ENCODE data around the gene TSEN54. TPM values are rescaled to one million over a fixed set of nuclear protein-coding genes. Genes with fewer than 3 reads are reported as not detected.

The TSEN54 gene
- total RNA-seq, 2 experiments from 2014 or later = 55.6 to 60.5 TPM

- no peak overlapping the region for H3K27ac Mint-ChIP-seq
- CTCF ChIA-PET = no interaction called here
Observed at GRCh38 chr17:75559958-75560533, 43.7 kb downstream of the TSEN54 start.

GRCh38 chr17:75561927-75562603, 45.7 kb downstream of the TSEN54 start:
- Mint-ChIP-seq H3K9me3 (no peaks in the 10 kb centered on the region), H3K4me3 (no peak overlapping the region), H3K4me1 (no peaks in the 10 kb centered on the region), H3K36me3 (ENCODE audit: low read depth) (no peaks in the 10 kb centered on the region), H3K27me3 (no peaks in the 10 kb centered on the region), H3K27ac (no peak overlapping the region)
- POLR2A ChIA-PET = interaction anchor here (1.2 kb wide), 1 partner anchor 46 kb away, joined by 3 read pairs; the partner anchor contains the start of gene TSEN54
- CTCF ChIA-PET = no interaction called here
- no peak for DNase-seq

More at GRCh38 chr17:75559958-75560533, 43.7 kb downstream of the TSEN54 start:
- Mint-ChIP-seq H3K36me3 (ENCODE audit: low read depth) (no peaks in the 10 kb centered on the region), H3K4me1 (no peaks in the 10 kb centered on the region), H3K4me3 (no peak overlapping the region), H3K27me3 (no peaks in the 10 kb centered on the region), H3K9me3 (no peaks in the 10 kb centered on the region)
- POLR2A ChIA-PET = no interaction called here
- DNase-seq = no peak

GRCh38 chr17:75563063-75563758, 46.9 kb downstream of the TSEN54 start:
- Mint-ChIP-seq H3K36me3 (ENCODE audit: low read depth) (no peaks in the 10 kb centered on the region), H3K4me3 (no peak overlapping the region), H3K4me1 (no peaks in the 10 kb centered on the region), H3K27ac (no peak overlapping the region), H3K9me3 (no peaks in the 10 kb centered on the region), H3K27me3 (no peaks in the 10 kb centered on the region)
- DNase-seq = no peak
- ChIA-PET CTCF (no interaction called here), POLR2A (no interaction called here)

- DNase-seq = no peak
- Mint-ChIP-seq H3K36me3 (ENCODE audit: low read depth) (no peaks in the 10 kb centered on the region), H3K9me3 (no peaks in the 10 kb centered on the region), H3K4me1 (no peaks in the 10 kb centered on the region), H3K27me3 (no peaks in the 10 kb centered on the region), H3K27ac (no peak overlapping the region), H3K4me3 (no peak overlapping the region)
- CTCF ChIA-PET = no interaction called here
- POLR2A ChIA-PET = no interaction called here
Observed at GRCh38 chr17:75564195-75564594, 47.9 kb downstream of the TSEN54 start.

DNA sequence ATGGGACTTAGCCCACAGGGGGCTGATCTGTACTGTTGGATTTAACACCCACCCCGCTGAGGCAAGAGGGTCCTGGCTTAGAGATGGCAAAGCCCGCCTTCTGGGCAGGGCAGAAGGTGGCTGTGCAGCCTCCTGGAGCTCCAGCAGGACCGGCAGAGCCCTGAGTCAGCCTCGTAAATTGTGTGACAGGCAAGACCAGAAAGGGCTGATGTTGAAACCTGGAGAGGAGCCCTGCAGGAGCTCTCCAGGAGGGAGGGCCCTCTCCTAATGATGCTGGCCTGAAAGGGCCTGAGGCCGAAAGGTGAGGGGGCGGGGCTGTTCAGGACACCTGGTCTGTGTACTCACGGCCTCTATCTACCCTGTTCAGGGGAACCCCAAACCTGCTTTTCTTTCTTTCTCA, 48.7 kb downstream of the TSEN54 start:
- no peaks in the 10 kb centered on the region for H3K27me3 Mint-ChIP-seq
- no peak for DNase-seq
- POLR2A ChIA-PET = no interaction called here
- no peaks in the 10 kb centered on the region for H3K4me1 Mint-ChIP-seq
- CTCF ChIA-PET = no interaction called here
- no peaks in the 10 kb centered on the region for H3K36me3 Mint-ChIP-seq (ENCODE audit: low read depth)
- H3K27ac Mint-ChIP-seq = no peak overlapping the region
- no peaks in the 10 kb centered on the region for H3K9me3 Mint-ChIP-seq
- H3K4me3 Mint-ChIP-seq = no peak overlapping the region

DNA sequence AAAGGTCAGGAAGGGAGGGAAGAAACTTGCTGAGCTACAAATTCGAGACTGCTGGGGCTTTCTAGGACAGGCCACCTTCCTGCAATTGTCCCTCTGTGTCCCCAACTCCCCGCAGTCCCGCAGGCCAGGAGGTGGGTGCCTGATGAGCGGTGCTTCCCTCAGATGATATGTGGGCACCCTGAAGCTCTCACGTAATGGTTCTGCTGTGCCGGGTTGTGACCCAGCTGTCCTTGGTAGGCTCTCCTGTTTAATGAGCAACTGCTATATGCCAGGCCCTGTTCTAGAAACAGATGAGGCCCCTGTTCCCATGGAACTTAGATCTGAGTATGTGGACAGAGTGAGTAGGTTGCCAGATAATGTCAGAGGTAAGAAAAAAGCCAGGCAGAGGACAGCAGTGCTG, 49.3 kb downstream of the TSEN54 start:
- ChIA-PET CTCF (no interaction called here), POLR2A (no interaction called here)
- H3K4me1 Mint-ChIP-seq = no peaks in the 10 kb centered on the region
- no peaks in the 10 kb centered on the region for H3K27me3 Mint-ChIP-seq
- no peaks in the 10 kb centered on the region for H3K36me3 Mint-ChIP-seq (ENCODE audit: low read depth)
- no peak overlapping the region for H3K27ac Mint-ChIP-seq
- no peak overlapping the region for H3K4me3 Mint-ChIP-seq
- DNase-seq = no peak
- no peaks in the 10 kb centered on the region for H3K9me3 Mint-ChIP-seq

DNA sequence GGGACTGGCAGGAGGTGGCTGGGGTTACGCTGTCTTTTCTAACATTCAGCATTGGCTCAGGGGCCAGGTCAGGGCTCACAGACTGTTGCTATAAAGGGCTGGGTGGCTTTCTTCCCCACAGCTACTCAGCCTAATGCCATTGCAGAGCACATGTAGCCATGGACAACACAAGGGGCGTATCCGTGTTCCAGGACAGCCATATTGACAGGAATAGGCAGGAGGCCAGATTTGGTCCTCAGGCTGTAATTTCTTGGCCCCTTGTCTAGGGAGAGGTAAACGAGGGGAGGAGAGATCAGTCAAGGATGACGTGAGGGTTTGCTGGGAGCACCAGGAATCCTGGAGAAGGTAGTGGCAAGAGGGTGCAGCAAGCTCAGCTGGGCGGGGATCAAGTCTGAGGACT, 50.1 kb downstream of the TSEN54 start:
- CTCF ChIA-PET = no interaction called here
- POLR2A ChIA-PET = no interaction called here
- no peak overlapping the region for H3K4me3 Mint-ChIP-seq
- H3K36me3 Mint-ChIP-seq (ENCODE audit: low read depth) = no peaks in the 10 kb centered on the region
- no peak overlapping the region for H3K27ac Mint-ChIP-seq
- H3K9me3 Mint-ChIP-seq = no peaks in the 10 kb centered on the region
- no peaks in the 10 kb centered on the region for H3K27me3 Mint-ChIP-seq
- H3K4me1 Mint-ChIP-seq = peaks cover 3% of the 10 kb centered on the region
- no peak for DNase-seq

- ChIA-PET POLR2A (no interaction called here), CTCF (interaction anchor here (0.6 kb wide), 1 partner anchor 53 kb away, joined by 4 read pairs; no protein-coding TSS in a partner anchor)
Observed at GRCh38 chr17:75566834-75567233, 50.5 kb downstream of the TSEN54 start.

GRCh38 chr17:75568412-75569255, 52.3 kb downstream of the TSEN54 start:
- no peaks in the 10 kb centered on the region for H3K27me3 Mint-ChIP-seq
- no peak for DNase-seq
- no peaks in the 10 kb centered on the region for H3K36me3 Mint-ChIP-seq (ENCODE audit: low read depth)
- ChIA-PET POLR2A (no interaction called here), CTCF (no interaction called here)
- peaks cover 3% of the 10 kb centered on the region for H3K4me1 Mint-ChIP-seq
- no peak overlapping the region for H3K27ac Mint-ChIP-seq
- no peaks in the 10 kb centered on the region for H3K9me3 Mint-ChIP-seq
- H3K4me3 Mint-ChIP-seq = no peak overlapping the region

More at GRCh38 chr17:75566834-75567233, 50.5 kb downstream of the TSEN54 start:
- Mint-ChIP-seq H3K27me3 (no peaks in the 10 kb centered on the region), H3K4me1 (peaks cover 3% of the 10 kb centered on the region), H3K4me3 (no peak overlapping the region), H3K36me3 (ENCODE audit: low read depth) (no peaks in the 10 kb centered on the region), H3K27ac (no peak overlapping the region), H3K9me3 (no peaks in the 10 kb centered on the region)
- no peak for DNase-seq

GRCh38 chr17:75570034-75570676, 53.8 kb downstream of the TSEN54 start:
- Mint-ChIP-seq H3K4me3 (no peak overlapping the region), H3K4me1 (peaks cover 3% of the 10 kb centered on the region), H3K36me3 (ENCODE audit: low read depth) (no peaks in the 10 kb centered on the region), H3K27me3 (no peaks in the 10 kb centered on the region), H3K27ac (no peak overlapping the region), H3K9me3 (no peaks in the 10 kb centered on the region)
- CTCF ChIA-PET = no interaction called here
- DNase-seq = no peak
- POLR2A ChIA-PET = interaction anchor here (1.9 kb wide), 1 partner anchor 18 kb away, joined by 7 read pairs; the partner anchor contains the start of gene MYO15B

- POLR2A ChIA-PET = interaction anchor here (0.9 to 1.9 kb wide), 5 partner anchors 10 to 54 kb away, joined by 3 to 7 read pairs (median 4); partner anchors contain the start of genes MYO15B and TSEN54
- CTCF ChIA-PET = interaction anchor here (0.7 kb wide), 1 partner anchor 31 kb away, joined by 3 read pairs; no protein-coding TSS in a partner anchor
Observed at GRCh38 chr17:75570772-75571171, 54.4 kb downstream of the TSEN54 start.

GRCh38 chr17:75571197-75571884, 55.0 kb downstream of the TSEN54 start:
- DNase-seq = no peak
- no peaks in the 10 kb centered on the region for H3K27me3 Mint-ChIP-seq
- no peaks in the 10 kb centered on the region for H3K9me3 Mint-ChIP-seq
- H3K4me3 Mint-ChIP-seq = no peak overlapping the region
- ChIA-PET CTCF (interaction anchor here (0.7 to 1.4 kb wide), 2 partner anchors 10 to 30 kb away, joined by 3 to 4 read pairs; no protein-coding TSS in a partner anchor), POLR2A (interaction anchor here (0.9 to 1.9 kb wide), 5 partner anchors 10 to 55 kb away, joined by 3 to 7 read pairs (median 4); partner anchors contain the start of genes MYO15B and TSEN54)
- no peaks in the 10 kb centered on the region for H3K36me3 Mint-ChIP-seq (ENCODE audit: low read depth)
- H3K27ac Mint-ChIP-seq = no peak overlapping the region
- peaks cover 3% of the 10 kb centered on the region for H3K4me1 Mint-ChIP-seq

More at GRCh38 chr17:75570772-75571171, 54.4 kb downstream of the TSEN54 start:
- no peaks in the 10 kb centered on the region for H3K27me3 Mint-ChIP-seq
- no peak overlapping the region for H3K27ac Mint-ChIP-seq
- no peak for DNase-seq
- no peaks in the 10 kb centered on the region for H3K36me3 Mint-ChIP-seq (ENCODE audit: low read depth)
- H3K4me1 Mint-ChIP-seq = peaks cover 3% of the 10 kb centered on the region
- H3K9me3 Mint-ChIP-seq = no peaks in the 10 kb centered on the region
- H3K4me3 Mint-ChIP-seq = no peak overlapping the region

Data from activated CD4-positive, alpha-beta memory T cell treated with anti-CD3 and anti-CD28 coated beads, Interleukin-2, amount 10 ng/mL, durations not matched to agents 7 days and 5 days (primary cell).